T-helper 2 cell treated with Interferon-gamma antibody and Interleukin-4, amounts not matched to agents 5 μg/mL and 100 μg/mL, for 36 hours (primary cell): ENCODE results near the gene TMEM114.
"Not testable (repeated sequence)": the region's sequence is repeated elsewhere in the genome, so short reads cannot be mapped to it uniquely, and the experiment has no call there.

Experiments
- DNase-seq: peaks from one replicate; pipeline ENCODE4 v3.0.0; 2021; ENCODE audit warnings: low spot score
- H3K27ac Mint-ChIP-seq: one replicate; pipeline ENCODE4 v1.8.0; 2021; ENCODE audit warnings: mild to moderate bottlenecking, mixed read lengths
- H3K27me3 Mint-ChIP-seq: one replicate; pipeline ENCODE4 v1.8.0; 2021; ENCODE audit warnings: low read depth, mixed read lengths
- H3K36me3 Mint-ChIP-seq: one replicate; pipeline ENCODE4 v1.8.0; 2021; ENCODE audit warnings: low read depth, mixed read lengths
- H3K4me1 Mint-ChIP-seq: one replicate; pipeline ENCODE4 v1.8.0; 2021; ENCODE audit warnings: low read depth, mixed read lengths
- H3K4me3 Mint-ChIP-seq: one replicate; pipeline ENCODE4 v1.8.0; 2022; ENCODE audit warnings: mild to moderate bottlenecking, moderate library complexity, mixed read lengths
- H3K9me3 Mint-ChIP-seq: one replicate; pipeline ENCODE4 v1.8.0; 2021; ENCODE audit warnings: mixed read lengths

Gene TMEM114

GRCh38 chr16:8575399-8575798, 14.9 kb downstream of the TMEM114 start:
- Mint-ChIP-seq H3K9me3 (no peaks in the 10 kb centered on the region), H3K36me3 (no peaks in the 10 kb centered on the region), H3K27me3 (peaks cover 7% of the 10 kb centered on the region), H3K4me1 (peaks cover 4% of the 10 kb centered on the region), H3K27ac (no peak overlapping the region), H3K4me3 (no peak overlapping the region)
- no peak for DNase-seq

- Mint-ChIP-seq H3K4me3 (no peak overlapping the region), H3K9me3 (no peaks in the 10 kb centered on the region), H3K4me1 (peaks cover 6% of the 10 kb centered on the region), H3K27me3 (peaks cover 10% of the 10 kb centered on the region), H3K27ac (no peak overlapping the region), H3K36me3 (no peaks in the 10 kb centered on the region)
- DNase-seq = no peak
These were observed 17.2 kb downstream of the TMEM114 start for GRCh38 chr16:8572919-8573724.

- Mint-ChIP-seq H3K27me3 (peaks cover 10% of the 10 kb centered on the region), H3K4me1 (peaks cover 8% of the 10 kb centered on the region), H3K4me3 (no peak overlapping the region), H3K27ac (no peak overlapping the region), H3K9me3 (no peaks in the 10 kb centered on the region), H3K36me3 (no peaks in the 10 kb centered on the region)
- no peak for DNase-seq
These were observed 18.0 kb downstream of the TMEM114 start for GRCh38 chr16:8572063-8572918.

GRCh38 chr16:8571061-8571596, 19.2 kb downstream of the TMEM114 start:
- H3K4me1 Mint-ChIP-seq = peaks cover 8% of the 10 kb centered on the region
- H3K4me3 Mint-ChIP-seq = no peak overlapping the region
- peaks cover 6% of the 10 kb centered on the region for H3K27me3 Mint-ChIP-seq
- H3K27ac Mint-ChIP-seq = no peak overlapping the region
- DNase-seq = no peak
- no peaks in the 10 kb centered on the region for H3K36me3 Mint-ChIP-seq
- H3K9me3 Mint-ChIP-seq = no peaks in the 10 kb centered on the region

GRCh38 chr16:8570393-8570792, 19.9 kb downstream of the TMEM114 start:
- not testable (repeated sequence) for DNase-seq, H3K36me3 Mint-ChIP-seq, H3K27me3 Mint-ChIP-seq, H3K9me3 Mint-ChIP-seq, H3K4me3 Mint-ChIP-seq, H3K4me1 Mint-ChIP-seq, H3K27ac Mint-ChIP-seq

- Mint-ChIP-seq H3K9me3 (no peaks in the 10 kb centered on the region), H3K27me3 (peaks cover 6% of the 10 kb centered on the region), H3K27ac (no peak overlapping the region), H3K36me3 (no peaks in the 10 kb centered on the region), H3K4me1 (peaks cover 8% of the 10 kb centered on the region), H3K4me3 (no peak overlapping the region)
- no peak for DNase-seq
These were observed 20.5 kb downstream of the TMEM114 start for GRCh38 chr16:8569650-8570346.

GRCh38 chr16:8568231-8568617, 22.1 kb downstream of the TMEM114 start:
- Mint-ChIP-seq H3K27me3 (peaks cover 6% of the 10 kb centered on the region), H3K36me3 (no peaks in the 10 kb centered on the region), H3K27ac (no peak overlapping the region), H3K9me3 (no peaks in the 10 kb centered on the region), H3K4me3 (no peak overlapping the region), H3K4me1 (peaks cover 4% of the 10 kb centered on the region)
- no peak for DNase-seq

- DNase-seq = peak; percentile 72
- H3K36me3 Mint-ChIP-seq = no peaks in the 10 kb centered on the region
- H3K27me3 Mint-ChIP-seq = peaks cover 6% of the 10 kb centered on the region
- no peak overlapping the region for H3K27ac Mint-ChIP-seq
- H3K4me1 Mint-ChIP-seq = peaks cover 4% of the 10 kb centered on the region
- H3K9me3 Mint-ChIP-seq = no peaks in the 10 kb centered on the region
- no peak overlapping the region for H3K4me3 Mint-ChIP-seq
These were observed 22.7 kb downstream of the TMEM114 start for GRCh38 chr16:8567355-8568230.

GRCh38 chr16:8565498-8565897, 24.8 kb downstream of the TMEM114 start:
- peaks cover 4% of the 10 kb centered on the region for H3K4me1 Mint-ChIP-seq
- H3K27ac Mint-ChIP-seq = no peak overlapping the region
- peaks cover 3% of the 10 kb centered on the region for H3K9me3 Mint-ChIP-seq
- DNase-seq = no peak
- no peak overlapping the region for H3K4me3 Mint-ChIP-seq
- no peaks in the 10 kb centered on the region for H3K36me3 Mint-ChIP-seq
- H3K27me3 Mint-ChIP-seq = peaks cover 3% of the 10 kb centered on the region

- Mint-ChIP-seq H3K4me3 (no peak overlapping the region), H3K27ac (no peak overlapping the region), H3K36me3 (no peaks in the 10 kb centered on the region), H3K9me3 (peaks cover 3% of the 10 kb centered on the region), H3K4me1 (peaks cover 4% of the 10 kb centered on the region), H3K27me3 (no peaks in the 10 kb centered on the region)
- no peak for DNase-seq
These were observed 25.4 kb downstream of the TMEM114 start for GRCh38 chr16:8564934-8565345.

GRCh38 chr16:8563944-8564540, 26.3 kb downstream of the TMEM114 start:
- not testable (repeated sequence) for DNase-seq, H3K9me3 Mint-ChIP-seq, H3K27me3 Mint-ChIP-seq, H3K4me3 Mint-ChIP-seq, H3K4me1 Mint-ChIP-seq, H3K36me3 Mint-ChIP-seq, H3K27ac Mint-ChIP-seq

GRCh38 chr16:8561496-8561895, 28.8 kb downstream of the TMEM114 start:
- Mint-ChIP-seq H3K4me3 (no peak overlapping the region), H3K27me3 (no peaks in the 10 kb centered on the region), H3K36me3 (no peaks in the 10 kb centered on the region), H3K9me3 (peaks cover 3% of the 10 kb centered on the region), H3K4me1 (no peaks in the 10 kb centered on the region), H3K27ac (no peak overlapping the region)
- DNase-seq = no peak

- H3K9me3 Mint-ChIP-seq = no peaks in the 10 kb centered on the region
- no peaks in the 10 kb centered on the region for H3K27me3 Mint-ChIP-seq
- H3K4me3 Mint-ChIP-seq = no peak overlapping the region
- H3K36me3 Mint-ChIP-seq = no peaks in the 10 kb centered on the region
- DNase-seq = no peak
- no peaks in the 10 kb centered on the region for H3K4me1 Mint-ChIP-seq
- no peak overlapping the region for H3K27ac Mint-ChIP-seq
These were observed 34.9 kb downstream of the TMEM114 start for GRCh38 chr16:8555400-8555799.
